Measurements from ENCODE around the gene DDX54. TPM values are rescaled to one million over a fixed set of nuclear protein-coding genes. Genes with fewer than 3 reads are reported as not detected.

The DDX54 gene
- total RNA-seq, 2 donors from 2014 or later, result 35.1 to 38.0 TPM

DNA sequence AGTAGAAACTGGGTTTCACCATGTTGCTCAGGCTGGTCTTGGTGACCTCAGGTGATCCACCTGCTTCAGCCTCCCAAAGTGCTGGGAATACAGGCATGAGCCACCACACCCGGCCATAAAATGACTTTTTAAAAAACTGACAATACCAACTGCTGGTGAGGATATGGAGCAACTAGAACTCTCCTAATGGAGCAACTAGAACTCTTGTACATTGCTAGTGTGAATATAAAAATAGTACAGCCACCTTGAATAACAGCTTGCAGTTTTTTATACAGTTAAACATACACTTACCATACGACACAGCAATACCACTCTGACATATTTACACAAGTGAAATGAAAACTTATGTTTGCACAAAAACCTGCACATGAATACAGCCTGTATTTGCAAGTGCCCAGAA lies 38.3 kb downstream of the DDX54 start:
- Histone ChIP-seq H3K27me3 (no peaks in the 10 kb centered on the region), H3K36me3 (no peaks in the 10 kb centered on the region), H3K27ac (no peak overlapping the region), H3K4me1 (peaks cover 0 to 8% of the 10 kb centered on the region in 2 donors), H3K4me3 (no peak overlapping the region), H3K9me3 (no peaks in the 10 kb centered on the region)
- DNase-seq (ENCODE audit: low spot score), result no peak
- TF ChIP-seq, protein P1, sequence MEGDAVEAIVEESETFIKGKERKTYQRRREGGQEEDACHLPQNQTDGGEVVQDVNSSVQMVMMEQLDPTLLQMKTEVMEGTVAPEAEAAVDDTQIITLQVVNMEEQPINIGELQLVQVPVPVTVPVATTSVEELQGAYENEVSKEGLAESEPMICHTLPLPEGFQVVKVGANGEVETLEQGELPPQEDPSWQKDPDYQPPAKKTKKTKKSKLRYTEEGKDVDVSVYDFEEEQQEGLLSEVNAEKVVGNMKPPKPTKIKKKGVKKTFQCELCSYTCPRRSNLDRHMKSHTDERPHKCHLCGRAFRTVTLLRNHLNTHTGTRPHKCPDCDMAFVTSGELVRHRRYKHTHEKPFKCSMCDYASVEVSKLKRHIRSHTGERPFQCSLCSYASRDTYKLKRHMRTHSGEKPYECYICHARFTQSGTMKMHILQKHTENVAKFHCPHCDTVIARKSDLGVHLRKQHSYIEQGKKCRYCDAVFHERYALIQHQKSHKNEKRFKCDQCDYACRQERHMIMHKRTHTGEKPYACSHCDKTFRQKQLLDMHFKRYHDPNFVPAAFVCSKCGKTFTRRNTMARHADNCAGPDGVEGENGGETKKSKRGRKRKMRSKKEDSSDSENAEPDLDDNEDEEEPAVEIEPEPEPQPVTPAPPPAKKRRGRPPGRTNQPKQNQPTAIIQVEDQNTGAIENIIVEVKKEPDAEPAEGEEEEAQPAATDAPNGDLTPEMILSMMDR (IDR thresholded peaks at IDR 0.05), result no peak

DNA sequence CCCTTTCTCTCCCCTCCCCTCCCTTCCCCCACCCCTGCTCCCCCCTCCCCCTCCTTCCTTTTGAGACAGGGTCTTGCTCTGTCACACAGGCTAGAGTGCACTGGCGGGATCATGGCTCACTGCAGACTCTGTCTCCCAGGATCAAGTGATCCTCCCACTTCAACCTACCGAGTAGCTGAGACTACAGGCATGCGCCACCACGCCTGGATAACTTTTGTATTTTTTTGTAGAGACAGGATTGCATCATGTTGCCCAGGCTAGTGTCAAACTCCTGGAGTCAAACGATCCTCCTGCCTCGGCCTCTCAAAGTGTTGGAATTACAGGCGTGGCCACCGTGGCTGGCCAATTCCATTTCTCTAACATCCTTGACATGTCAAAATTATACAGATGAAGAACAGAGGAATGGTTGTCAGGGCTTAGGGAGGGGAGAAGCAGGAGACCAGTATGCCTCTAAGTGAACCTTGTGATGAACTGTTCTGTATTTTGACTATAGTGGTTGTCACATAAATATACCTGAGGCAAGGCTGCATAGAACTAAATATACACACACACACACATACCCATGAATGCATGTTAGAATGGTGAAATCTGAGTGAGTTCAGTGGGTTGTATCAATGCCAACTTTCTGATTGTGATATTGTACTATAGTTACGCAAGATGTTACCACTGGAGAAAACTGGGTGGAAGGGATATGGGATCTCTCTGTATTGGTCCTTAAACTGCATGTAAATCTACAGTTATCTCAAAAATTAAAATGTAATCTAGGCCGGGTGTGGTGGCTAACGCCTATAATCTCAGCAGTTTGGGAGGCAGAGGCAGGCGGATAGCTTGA lies 39.3 kb downstream of the DDX54 start:
- H3K4me1 ChIP-seq, result peaks cover 0 to 8% of the 10 kb centered on the region in 2 donors
- no peak overlapping the region for H3K27ac ChIP-seq
- DNase-seq (ENCODE audit: low spot score), result no peak
- no peaks in the 10 kb centered on the region for H3K27me3 ChIP-seq
- H3K9me3 ChIP-seq, result no peaks in the 10 kb centered on the region
- no peak overlapping the region for H3K4me3 ChIP-seq
- H3K36me3 ChIP-seq, result no peaks in the 10 kb centered on the region
- TF ChIP-seq, protein P1 (IDR thresholded peaks at IDR 0.05), result no peak

DNA sequence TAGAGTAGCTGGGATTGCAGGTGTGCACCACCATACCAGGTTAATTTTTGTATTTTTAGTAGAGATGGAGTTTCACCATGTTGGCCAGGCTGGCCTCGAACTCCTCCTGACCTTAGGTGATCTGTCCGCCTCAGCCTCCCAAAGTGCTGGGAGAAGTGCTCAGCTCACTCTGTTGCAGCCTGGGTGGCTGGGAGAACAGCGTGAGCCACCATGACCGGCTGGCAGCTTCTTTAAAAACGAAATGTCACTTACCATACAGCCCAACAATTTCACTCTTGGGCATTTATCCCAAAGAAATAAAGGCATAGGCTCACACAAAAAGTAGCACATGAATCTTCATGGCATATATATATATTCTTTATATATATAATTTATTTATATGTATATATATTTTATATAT lies 40.5 kb downstream of the DDX54 start:
- Histone ChIP-seq H3K9me3 (no peaks in the 10 kb centered on the region), H3K27ac (no peak overlapping the region), H3K36me3 (no peaks in the 10 kb centered on the region), H3K4me3 (no peak overlapping the region), H3K4me1 (peaks cover 0 to 7% of the 10 kb centered on the region in 2 donors), H3K27me3 (no peaks in the 10 kb centered on the region)
- TF ChIP-seq, protein P1 (IDR thresholded peaks at IDR 0.05), result no peak
- no peak for DNase-seq (ENCODE audit: low spot score)

DNA sequence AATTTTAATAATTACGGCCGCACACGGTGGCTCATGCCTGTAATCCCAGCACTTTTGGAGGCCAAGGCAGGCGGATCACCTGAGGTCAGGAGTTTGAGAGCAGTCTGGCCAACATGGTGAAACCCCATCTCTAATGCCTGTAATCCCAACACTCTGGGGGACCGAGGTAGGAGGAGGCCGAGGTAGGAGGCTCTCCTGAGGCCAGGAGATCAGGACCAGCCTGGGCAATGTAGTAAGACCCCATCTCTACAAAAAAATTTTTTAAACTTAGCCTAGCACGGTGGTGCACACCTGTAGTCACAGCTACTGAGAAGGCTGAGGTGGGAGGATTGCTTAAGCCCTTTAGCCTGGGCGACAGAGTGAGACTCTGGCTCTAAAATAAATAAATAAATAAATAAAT lies 41.3 kb downstream of the DDX54 start:
- TF ChIP-seq, protein P1 (IDR thresholded peaks at IDR 0.05), result no peak
- H3K27ac ChIP-seq, result no peak overlapping the region

DNA sequence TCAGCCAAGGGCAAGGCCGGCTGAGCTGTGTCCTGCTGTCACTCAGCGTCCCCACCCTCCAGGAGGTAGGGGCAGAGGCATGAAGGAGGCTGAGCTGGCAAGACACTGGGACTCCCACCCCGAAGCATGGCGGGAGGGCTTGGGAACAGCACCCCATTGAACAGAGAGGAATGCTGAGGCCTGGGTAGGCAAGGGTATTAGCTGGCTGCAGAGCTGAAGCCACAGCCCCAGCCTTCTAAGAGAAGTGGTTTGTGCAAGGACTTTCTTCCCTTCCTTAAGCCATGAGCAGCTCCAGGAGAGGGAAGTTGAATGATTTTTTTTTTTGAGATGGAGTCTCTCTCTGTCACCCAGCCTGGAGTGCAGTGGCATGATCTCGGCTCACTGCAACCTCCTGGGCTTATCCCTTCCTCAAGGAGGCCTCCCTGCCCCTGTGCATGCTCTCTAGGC lies 42.4 kb downstream of the DDX54 start:
- Histone ChIP-seq H3K9me3 (no peaks in the 10 kb centered on the region), H3K4me1 (no peaks in the 10 kb centered on the region), H3K4me3 (no peak overlapping the region), H3K27ac (no peak overlapping the region), H3K36me3 (no peaks in the 10 kb centered on the region), H3K27me3 (no peaks in the 10 kb centered on the region)
- TF ChIP-seq, protein P1 (IDR thresholded peaks at IDR 0.05), result no peak
- no peak for DNase-seq (ENCODE audit: low spot score)

More for the DNA sequence above, 41.3 kb downstream of the DDX54 start:
- no peaks in the 10 kb centered on the region for H3K27me3 ChIP-seq
- no peaks in the 10 kb centered on the region for H3K4me1 ChIP-seq
- no peaks in the 10 kb centered on the region for H3K36me3 ChIP-seq
- no peak for DNase-seq (ENCODE audit: low spot score)
- no peaks in the 10 kb centered on the region for H3K9me3 ChIP-seq
- H3K4me3 ChIP-seq, result no peak overlapping the region
